Measurements from ENCODE around the gene ERBB2. TPM values are rescaled to one million over a fixed set of nuclear protein-coding genes. Genes with fewer than 3 reads are reported as not detected.

Gene ERBB2
- total and polyA plus RNA-seq, 9 of the 15 experiments (the other 6 are each of a cell fraction or from before 2014, with no cell fraction given), result 0.74 to 5.6 (median 3.3) TPM

- TF ChIP-seq NR2C1 (IDR thresholded peaks at IDR 0.05) (peak; percentile 78), NR2C1 (tag; IDR thresholded peaks at IDR 0.05) (peak; percentile 84), PCBP2 (IDR thresholded peaks at IDR 0.05; ENCODE audit: low read depth, low read length, poor library complexity, severe bottlenecking) (no peak), ZNF695 (CRISPR knock-in tag; IDR thresholded peaks at IDR 0.05) (no peak), TGIF2 (CRISPR knock-in tag; IDR thresholded peaks at IDR 0.05) (no peak), ZNF551 (CRISPR knock-in tag; IDR thresholded peaks at IDR 0.05) (no peak), SLC30A9 (CRISPR knock-in tag; IDR thresholded peaks at IDR 0.05) (no peak), TARDBP (IDR thresholded peaks at IDR 0.05) (no peak), ZFP1 (CRISPR knock-in tag; IDR thresholded peaks at IDR 0.05) (no peak), SMARCC2 (IDR thresholded peaks at IDR 0.05; ENCODE audit: low read depth) (peak; percentile 54; the same call in 1 of the 2 replicates), ZNF175 (CRISPR knock-in tag; IDR thresholded peaks at IDR 0.05; ENCODE audit: low read depth) (peak; percentile 42; the same call in 1 of the 2 replicates), COPS2 (conservative IDR thresholded peaks at IDR 0.05) (no peak), EHMT2 (IDR thresholded peaks at IDR 0.05) (peak; percentile 86), USF1 (CRISPR knock-in tag; IDR thresholded peaks at IDR 0.05) (peak; percentile 95), CC2D1A (IDR thresholded peaks at IDR 0.05) (no peak), HBP1 (CRISPR knock-in tag; IDR thresholded peaks at IDR 0.05) (no peak), SMARCA4 (IDR thresholded peaks at IDR 0.05) (peak; percentile 86)
- TF ChIP-seq, protein P1, sequence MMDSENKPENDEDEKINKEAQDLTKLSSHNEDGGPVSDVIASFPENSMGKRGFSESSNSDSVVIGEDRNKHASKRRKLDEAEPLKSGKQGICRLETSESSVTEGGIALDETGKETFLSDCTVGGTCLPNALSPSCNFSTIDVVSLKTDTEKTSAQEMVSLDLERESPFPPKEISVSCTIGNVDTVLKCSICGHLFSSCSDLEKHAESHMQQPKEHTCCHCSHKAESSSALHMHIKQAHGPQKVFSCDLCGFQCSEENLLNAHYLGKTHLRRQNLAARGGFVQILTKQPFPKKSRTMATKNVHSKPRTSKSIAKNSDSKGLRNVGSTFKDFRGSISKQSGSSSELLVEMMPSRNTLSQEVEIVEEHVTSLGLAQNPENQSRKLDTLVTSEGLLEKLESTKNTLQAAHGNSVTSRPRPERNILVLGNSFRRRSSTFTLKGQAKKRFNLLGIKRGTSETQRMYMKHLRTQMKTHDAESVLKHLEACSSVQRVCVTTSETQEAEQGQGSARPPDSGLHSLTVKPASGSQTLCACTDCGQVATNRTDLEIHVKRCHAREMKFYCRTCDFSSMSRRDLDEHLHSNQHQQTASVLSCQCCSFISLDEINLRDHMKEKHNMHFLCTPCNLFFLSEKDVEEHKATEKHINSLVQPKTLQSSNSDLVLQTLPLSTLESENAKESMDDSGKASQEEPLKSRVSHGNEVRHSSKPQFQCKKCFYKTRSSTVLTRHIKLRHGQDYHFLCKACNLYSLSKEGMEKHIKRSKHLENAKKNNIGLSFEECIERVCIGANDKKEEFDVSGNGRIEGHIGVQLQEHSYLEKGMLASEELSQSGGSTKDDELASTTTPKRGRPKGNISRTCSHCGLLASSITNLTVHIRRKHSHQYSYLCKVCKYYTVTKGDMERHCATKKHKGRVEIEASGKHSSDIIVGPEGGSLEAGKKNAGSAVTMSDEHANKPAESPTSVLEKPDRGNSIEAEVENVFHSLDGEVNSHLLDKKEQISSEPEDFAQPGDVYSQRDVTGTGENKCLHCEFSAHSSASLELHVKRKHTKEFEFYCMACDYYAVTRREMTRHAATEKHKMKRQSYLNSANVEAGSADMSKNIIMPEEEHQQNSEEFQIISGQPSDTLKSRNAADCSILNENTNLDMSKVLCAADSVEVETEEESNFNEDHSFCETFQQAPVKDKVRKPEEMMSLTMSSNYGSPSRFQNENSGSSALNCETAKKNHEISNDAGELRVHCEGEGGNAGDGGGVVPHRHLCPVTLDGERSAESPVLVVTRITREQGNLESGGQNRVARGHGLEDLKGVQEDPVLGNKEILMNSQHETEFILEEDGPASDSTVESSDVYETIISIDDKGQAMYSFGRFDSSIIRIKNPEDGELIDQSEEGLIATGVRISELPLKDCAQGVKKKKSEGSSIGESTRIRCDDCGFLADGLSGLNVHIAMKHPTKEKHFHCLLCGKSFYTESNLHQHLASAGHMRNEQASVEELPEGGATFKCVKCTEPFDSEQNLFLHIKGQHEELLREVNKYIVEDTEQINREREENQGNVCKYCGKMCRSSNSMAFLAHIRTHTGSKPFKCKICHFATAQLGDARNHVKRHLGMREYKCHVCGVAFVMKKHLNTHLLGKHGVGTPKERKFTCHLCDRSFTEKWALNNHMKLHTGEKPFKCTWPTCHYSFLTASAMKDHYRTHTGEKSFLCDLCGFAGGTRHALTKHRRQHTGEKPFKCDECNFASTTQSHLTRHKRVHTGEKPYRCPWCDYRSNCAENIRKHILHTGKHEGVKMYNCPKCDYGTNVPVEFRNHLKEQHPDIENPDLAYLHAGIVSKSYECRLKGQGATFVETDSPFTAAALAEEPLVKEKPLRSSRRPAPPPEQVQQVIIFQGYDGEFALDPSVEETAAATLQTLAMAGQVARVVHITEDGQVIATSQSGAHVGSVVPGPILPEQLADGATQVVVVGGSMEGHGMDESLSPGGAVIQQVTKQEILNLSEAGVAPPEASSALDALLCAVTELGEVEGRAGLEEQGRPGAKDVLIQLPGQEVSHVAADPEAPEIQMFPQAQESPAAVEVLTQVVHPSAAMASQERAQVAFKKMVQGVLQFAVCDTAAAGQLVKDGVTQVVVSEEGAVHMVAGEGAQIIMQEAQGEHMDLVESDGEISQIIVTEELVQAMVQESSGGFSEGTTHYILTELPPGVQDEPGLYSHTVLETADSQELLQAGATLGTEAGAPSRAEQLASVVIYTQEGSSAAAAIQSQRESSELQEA (IDR thresholded peaks at IDR 0.05; ENCODE audit: low read depth), result no peak
- TF ChIP-seq, protein P2, sequence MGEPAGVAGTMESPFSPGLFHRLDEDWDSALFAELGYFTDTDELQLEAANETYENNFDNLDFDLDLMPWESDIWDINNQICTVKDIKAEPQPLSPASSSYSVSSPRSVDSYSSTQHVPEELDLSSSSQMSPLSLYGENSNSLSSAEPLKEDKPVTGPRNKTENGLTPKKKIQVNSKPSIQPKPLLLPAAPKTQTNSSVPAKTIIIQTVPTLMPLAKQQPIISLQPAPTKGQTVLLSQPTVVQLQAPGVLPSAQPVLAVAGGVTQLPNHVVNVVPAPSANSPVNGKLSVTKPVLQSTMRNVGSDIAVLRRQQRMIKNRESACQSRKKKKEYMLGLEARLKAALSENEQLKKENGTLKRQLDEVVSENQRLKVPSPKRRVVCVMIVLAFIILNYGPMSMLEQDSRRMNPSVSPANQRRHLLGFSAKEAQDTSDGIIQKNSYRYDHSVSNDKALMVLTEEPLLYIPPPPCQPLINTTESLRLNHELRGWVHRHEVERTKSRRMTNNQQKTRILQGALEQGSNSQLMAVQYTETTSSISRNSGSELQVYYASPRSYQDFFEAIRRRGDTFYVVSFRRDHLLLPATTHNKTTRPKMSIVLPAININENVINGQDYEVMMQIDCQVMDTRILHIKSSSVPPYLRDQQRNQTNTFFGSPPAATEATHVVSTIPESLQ (CRISPR knock-in tag; IDR thresholded peaks at IDR 0.05), result no peak
Observed at GRCh38 chr17:39650121-39650579, 49.7 kb upstream of the ERBB2 start (continued).
